Measurements from ENCODE around the gene ATP5MG. TPM values are rescaled to one million over a fixed set of nuclear protein-coding genes. Genes with fewer than 3 reads are reported as not detected.
"Not testable (repeated sequence)": the region's sequence is repeated elsewhere in the genome, so short reads cannot be mapped to it uniquely, and the experiment has no call there.

The ATP5MG gene
- total and polyA plus RNA-seq, 10 of the 15 experiments (the other 5 are each of a cell fraction or from before 2014, with no cell fraction given): 211 to 2,276 (median 633) TPM

DNA sequence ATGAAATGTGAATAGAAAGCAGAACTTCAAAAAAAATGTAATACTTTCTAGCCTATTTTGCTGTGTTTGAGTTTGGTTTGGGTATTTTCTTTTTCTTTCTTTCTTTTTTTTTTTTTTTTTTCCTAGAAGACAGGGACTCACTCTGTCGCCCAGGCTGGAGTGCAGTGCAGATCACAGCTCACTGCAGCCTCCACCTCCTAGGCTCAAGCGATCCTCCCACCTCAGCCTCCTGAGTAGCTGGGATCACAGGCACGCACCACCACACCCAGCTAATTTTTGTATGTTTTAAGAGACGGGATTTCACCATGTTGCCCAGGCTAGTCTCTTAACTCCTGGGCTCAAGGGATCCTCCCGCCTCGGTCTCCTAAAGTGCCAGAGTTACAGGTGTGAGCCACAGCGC, 1.2 kb downstream of the ATP5MG start:
- POLR2A ChIA-PET: interaction anchor here (0.7 to 1.4 kb wide), 8 partner anchors 8 to 729 kb away, joined by 3 to 6 read pairs (median 4); no protein-coding TSS in a partner anchor
- H2AFZ ChIP-seq (ENCODE audit: control insufficient read depth, low read depth, low read length); H4K20me1 ChIP-seq (ENCODE audit: control insufficient read depth, insufficient read depth); ATAC-seq; H3K9me3 ChIP-seq (replicated peaks; ENCODE audit: control insufficient read depth, insufficient read depth, low read length); H3K36me3 ChIP-seq (ENCODE audit: control insufficient read depth in 2 of 2, insufficient read depth in 2 of 2, low read length in 1 of 2); DNase-seq (ENCODE audit: low read depth, low spot score); H3K27me3 ChIP-seq (replicated peaks in 1 of 2; ENCODE audit: control insufficient read depth in 2 of 2, insufficient read depth in 2 of 2, low read length in 1 of 2); in situ Hi-C loops (cut with MboI); intact Hi-C loops (cut with micrococcal nuclease; ENCODE audit: unreplicated experiment); BruUV-seq (replicated peaks); FAIRE-seq: not testable (repeated sequence)
- Histone ChIP-seq H3K4me1 (ENCODE audit: control insufficient read depth, insufficient read depth, low read length) (peaks cover 15% of the 10 kb centered on the region; the same call in 1 of the 2 replicates), H3K9ac (ENCODE audit: control insufficient read depth, insufficient read depth, low read length) (peak overlapping the region; percentile 94), H3K79me2 (ENCODE audit: control insufficient read depth, insufficient read depth, low read length) (peaks cover 67% of the 10 kb centered on the region), H3K4me2 (ENCODE audit: control insufficient read depth, insufficient read depth) (peak overlapping the region; percentile 83), H3K4me3 (peak overlapping the region; percentile 89), H3K27ac (ENCODE audit: control insufficient read depth, insufficient read depth) (peak overlapping the region; percentile 98; the same call in 1 of the 2 replicates)
- CTCF ChIA-PET: interaction anchor here (0.8 to 3.2 kb wide), 9 partner anchors 8 to 204 kb away, joined by 3 to 29 read pairs (median 4); no protein-coding TSS in a partner anchor
- RAD21 ChIA-PET (ENCODE audit: unreplicated experiment): interaction anchor here (0.8 to 3.0 kb wide), 6 partner anchors 33 to 86 kb away, joined by 3 to 13 read pairs (median 6); partner anchors contain the start of gene KMT2A
- 91% methylated on average over 6 of the region's 7 CpGs for WGBS (ENCODE audit: insufficient coverage, insufficient replicate concordance, low lambda C conversion rate, missing lambda C conversion rate)
- TF ChIP-seq HDGF (IDR thresholded peaks at IDR 0.05): 0 out of 2 replicates have a peak, but pooled peaks have one; percentile 24
- SMC1A ChIA-PET (ENCODE audit: uncharacterized antibody, unreplicated experiment): interaction anchor here (0.7 to 2.1 kb wide), 12 partner anchors 11 to 238 kb away, joined by 3 to 10 read pairs (median 4); no protein-coding TSS in a partner anchor

DNA sequence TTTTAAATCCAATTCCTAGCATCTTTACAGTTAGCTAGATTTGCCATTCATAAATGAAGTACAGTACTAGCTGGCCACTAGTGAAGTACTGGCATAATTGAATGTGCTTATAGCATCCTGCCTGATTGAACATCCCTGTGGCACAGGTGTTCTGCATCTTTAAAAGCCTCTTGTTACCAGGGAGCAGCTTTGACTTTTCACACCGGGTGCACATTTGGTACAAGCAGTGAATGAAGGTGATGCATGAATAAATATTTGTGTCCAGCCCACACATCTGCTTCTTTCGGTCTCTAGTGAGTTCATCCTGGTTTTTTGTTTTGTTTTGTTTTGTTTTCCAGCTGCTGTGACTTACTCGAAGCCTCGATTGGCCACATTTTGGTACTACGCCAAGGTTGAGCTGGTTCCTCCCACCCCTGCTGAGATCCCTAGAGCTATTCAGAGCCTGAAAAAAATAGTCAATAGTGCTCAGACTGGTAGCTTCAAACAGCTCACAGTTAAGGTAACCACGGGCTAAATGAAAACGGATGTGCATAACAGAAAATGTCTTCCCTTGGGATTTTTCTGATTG, 5.3 kb downstream of the ATP5MG start:
- Histone ChIP-seq H3K9me3 (replicated peaks; ENCODE audit: control insufficient read depth, insufficient read depth, low read length) (no peaks in the 10 kb centered on the region), H3K4me2 (ENCODE audit: control insufficient read depth, insufficient read depth) (0 out of 2 replicates have a peak overlapping the region, but pooled peaks have one; percentile 19), H3K79me2 (ENCODE audit: control insufficient read depth, insufficient read depth, low read length) (peaks cover 55% of the 10 kb centered on the region), H3K27ac (ENCODE audit: control insufficient read depth, insufficient read depth) (no peak overlapping the region), H3K27me3 (replicated peaks in 1 of 2; ENCODE audit: control insufficient read depth in 2 of 2, insufficient read depth in 2 of 2, low read length in 1 of 2) (no peaks in the 10 kb centered on the region), H4K20me1 (ENCODE audit: control insufficient read depth, insufficient read depth) (no peaks in the 10 kb centered on the region), H2AFZ (ENCODE audit: control insufficient read depth, low read depth, low read length) (no peak overlapping the region), H3K4me1 (ENCODE audit: control insufficient read depth, insufficient read depth, low read length) (peaks cover 29% of the 10 kb centered on the region), H3K36me3 (ENCODE audit: control insufficient read depth in 2 of 2, insufficient read depth in 2 of 2, low read length in 1 of 2) (peaks cover 1 to 14% of the 10 kb centered on the region in 2 experiments; a peak in 3 of 4 replicates), H3K9ac (ENCODE audit: control insufficient read depth, insufficient read depth, low read length) (no peak overlapping the region), H3K4me3 (0 out of 2 replicates have a peak overlapping the region, but pooled peaks have one; percentile 5)
- intact Hi-C loops (cut with micrococcal nuclease; ENCODE audit: unreplicated experiment): no loop called here
- BruUV-seq (replicated peaks): no TSS peak
- ChIA-PET RAD21 (ENCODE audit: unreplicated experiment) (interaction anchor here (0.6 to 0.7 kb wide), 2 partner anchors 79 to 119 kb away, joined by 3 read pairs; no protein-coding TSS in a partner anchor), SMC1A (ENCODE audit: uncharacterized antibody, unreplicated experiment) (interaction anchor here (0.7 to 1.3 kb wide), 5 partner anchors 12 to 208 kb away, joined by 3 to 7 read pairs (median 4); no protein-coding TSS in a partner anchor), CTCF (interaction anchor here (0.6 to 1.5 kb wide), 6 partner anchors 9 to 208 kb away, joined by 3 to 5 read pairs (median 3); no protein-coding TSS in a partner anchor), POLR2A (no interaction called here)
- TF ChIP-seq MEF2A (IDR thresholded peaks at IDR 0.05; ENCODE audit: insufficient read depth, low read depth, low read length) (no peak), HDGF (IDR thresholded peaks at IDR 0.05) (no peak), FOS (IDR thresholded peaks at IDR 0.05; ENCODE audit: borderline replicate concordance, extremely low read depth, insufficient read length) (no peak), MTA3 (IDR thresholded peaks at IDR 0.05; ENCODE audit: borderline replicate concordance, low read length) (no peak), NFYB (IDR thresholded peaks at IDR 0.05; ENCODE audit: insufficient read depth, low read depth, low read length) (no peak), IRF4 (IDR thresholded peaks at IDR 0.05; ENCODE audit: low read depth, low read length) (no peak)
- TF ChIP-seq, protein P1, sequence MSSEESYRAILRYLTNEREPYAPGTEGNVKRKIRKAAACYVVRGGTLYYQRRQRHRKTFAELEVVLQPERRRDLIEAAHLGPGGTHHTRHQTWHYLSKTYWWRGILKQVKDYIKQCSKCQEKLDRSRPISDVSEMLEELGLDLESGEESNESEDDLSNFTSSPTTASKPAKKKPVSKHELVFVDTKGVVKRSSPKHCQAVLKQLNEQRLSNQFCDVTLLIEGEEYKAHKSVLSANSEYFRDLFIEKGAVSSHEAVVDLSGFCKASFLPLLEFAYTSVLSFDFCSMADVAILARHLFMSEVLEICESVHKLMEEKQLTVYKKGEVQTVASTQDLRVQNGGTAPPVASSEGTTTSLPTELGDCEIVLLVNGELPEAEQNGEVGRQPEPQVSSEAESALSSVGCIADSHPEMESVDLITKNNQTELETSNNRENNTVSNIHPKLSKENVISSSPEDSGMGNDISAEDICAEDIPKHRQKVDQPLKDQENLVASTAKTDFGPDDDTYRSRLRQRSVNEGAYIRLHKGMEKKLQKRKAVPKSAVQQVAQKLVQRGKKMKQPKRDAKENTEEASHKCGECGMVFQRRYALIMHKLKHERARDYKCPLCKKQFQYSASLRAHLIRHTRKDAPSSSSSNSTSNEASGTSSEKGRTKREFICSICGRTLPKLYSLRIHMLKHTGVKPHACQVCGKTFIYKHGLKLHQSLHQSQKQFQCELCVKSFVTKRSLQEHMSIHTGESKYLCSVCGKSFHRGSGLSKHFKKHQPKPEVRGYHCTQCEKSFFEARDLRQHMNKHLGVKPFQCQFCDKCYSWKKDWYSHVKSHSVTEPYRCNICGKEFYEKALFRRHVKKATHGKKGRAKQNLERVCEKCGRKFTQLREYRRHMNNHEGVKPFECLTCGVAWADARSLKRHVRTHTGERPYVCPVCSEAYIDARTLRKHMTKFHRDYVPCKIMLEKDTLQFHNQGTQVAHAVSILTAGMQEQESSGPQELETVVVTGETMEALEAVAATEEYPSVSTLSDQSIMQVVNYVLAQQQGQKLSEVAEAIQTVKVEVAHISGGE (CRISPR knock-in tag; IDR thresholded peaks at IDR 0.05): no peak
- in situ Hi-C loops (cut with MboI): no loop called here
- FAIRE-seq (peak; percentile 61), ATAC-seq (peak; percentile 12; the same call in 2 of the 3 replicates), DNase-seq (ENCODE audit: low read depth, low spot score) (peak; percentile 17)
- WGBS (ENCODE audit: insufficient coverage, insufficient replicate concordance, low lambda C conversion rate, missing lambda C conversion rate): 72% methylated on average over 7 of the region's 7 CpGs

Data from GM12878 (cell line).